Stimulated activated CD8-positive, alpha-beta memory T cell treated with anti-CD3 and anti-CD28 coated beads, Interleukin-15, amount 100 ng/mL, for 1 hour (primary cell): ENCODE measurements around the gene NUMB.
"Not testable (repeated sequence)": the region's sequence is repeated elsewhere in the genome, so short reads cannot be mapped to it uniquely, and the experiment has no call there.

Source experiments
- DNase-seq: peaks from one replicate; pipeline ENCODE4 v3.0.0-alpha.2; 2020; ENCODE audit warnings: low read depth

Gene NUMB

GRCh38 chr14:73465823-73466532 is 7.6 kb upstream of the NUMB start:
- DNase-seq: no peak

- no peak for DNase-seq
These were observed 5.1 kb upstream of the NUMB start for GRCh38 chr14:73463411-73463810.

- DNase-seq: no peak
These were observed 4.5 kb upstream of the NUMB start for GRCh38 chr14:73462815-73463214.

- no peak for DNase-seq
These were observed 3.8 kb upstream of the NUMB start for GRCh38 chr14:73462048-73462715.

- DNase-seq: no peak
These were observed 3.2 kb upstream of the NUMB start for GRCh38 chr14:73461478-73462047.

GRCh38 chr14:73460691-73461127 is 2.4 kb upstream of the NUMB start:
- DNase-seq: no peak

GRCh38 chr14:73459959-73460358 is 1.6 kb upstream of the NUMB start:
- no peak for DNase-seq

- no peak for DNase-seq
These were observed 493 bp downstream of the NUMB start for GRCh38 chr14:73457924-73458182.

GRCh38 chr14:73457041-73457923 is 1.1 kb downstream of the NUMB start:
- DNase-seq: no peak

- no peak for DNase-seq
These were observed 3.1 kb downstream of the NUMB start for GRCh38 chr14:73455294-73455693.

- DNase-seq: no peak
These were observed 5.8 kb downstream of the NUMB start for GRCh38 chr14:73452341-73453186.

- no peak for DNase-seq
These were observed 14.6 kb downstream of the NUMB start for GRCh38 chr14:73443758-73444157.

GRCh38 chr14:73441286-73441685 is 17.1 kb downstream of the NUMB start:
- DNase-seq: no peak

- no peak for DNase-seq
These were observed 19.4 kb downstream of the NUMB start for GRCh38 chr14:73438993-73439392.

GRCh38 chr14:73437206-73437605 is 21.1 kb downstream of the NUMB start:
- DNase-seq: no peak

GRCh38 chr14:73432124-73432523 is 26.2 kb downstream of the NUMB start:
- DNase-seq: no peak

- no peak for DNase-seq
These were observed 30.0 kb downstream of the NUMB start for GRCh38 chr14:73428353-73428824.

GRCh38 chr14:73427516-73428264 is 30.7 kb downstream of the NUMB start:
- no peak for DNase-seq

GRCh38 chr14:73426877-73427276 is 31.5 kb downstream of the NUMB start:
- DNase-seq: no peak

GRCh38 chr14:73424453-73424852 is 33.9 kb downstream of the NUMB start:
- DNase-seq: no peak

GRCh38 chr14:73423092-73423491 is 35.3 kb downstream of the NUMB start:
- DNase-seq: not testable (repeated sequence)
